Left cardiac atrium (tissue), 4 donors: ENCODE results near the gene AQR. TPM values are rescaled to one million over a fixed set of nuclear protein-coding genes. Genes with fewer than 3 reads are reported as not detected.

ENCODE experiments used
- ATAC-seq, 2 donors: fragments of 200-7000 bp; cut with Tn5 transposase; one replicate each; pipeline ENCODE4 v1.9.1; 2020; ENCODE audit warnings: mild to moderate bottlenecking in 2 of 2, moderate library complexity in 2 of 2
- DNase-seq: peaks from one replicate; pipeline ENCODE4 v3.0.0-alpha.2; 2020
- intact Hi-C, 2 donors: fragments of 100-400 bp; cut with DNase I; formaldehyde crosslinking; loops; one replicate each; pipeline versions ENCODE4 v1.14.1 to v1.15.1; 2022 to 2023
- long read RNA-seq: library from polyadenylated mRNA; unstranded; transcript quantifications from one replicate; pipeline ENCODE4 v2.0.0, GENCODE V29; 2021
- total RNA-seq, 2 donors: library from RNA; stranded (reverse); fragmentation: NEBNext Ultra II Directional; extraction: Animal tissue kit (Norgen Biotek cat#: 25700); gene quantifications; one replicate each; pipeline ENCODE4 v1.2.1, GENCODE V29; 2021
- donor health status: DM: no; HTN: yes; CAD: no.
- donor health status: DM: no; HTN: yes; CAD: no; lungs with severe emphysema.
- donor health status: DM: yes; HTN: yes; CAD: no.
- donor health status: Dilated cardiomyopathy.

Gene AQR
- total RNA-seq: 10 to 100 TPM; 12.9 to 14.3 TPM
- long read RNA-seq, full-length matches to known transcripts: 3 of 10 reads
- long read RNA-seq, partial matches to known transcripts: 6 of 10 reads
- long read RNA-seq, other reads (novel, unspliced or antisense): 1 of 10 reads

DNA sequence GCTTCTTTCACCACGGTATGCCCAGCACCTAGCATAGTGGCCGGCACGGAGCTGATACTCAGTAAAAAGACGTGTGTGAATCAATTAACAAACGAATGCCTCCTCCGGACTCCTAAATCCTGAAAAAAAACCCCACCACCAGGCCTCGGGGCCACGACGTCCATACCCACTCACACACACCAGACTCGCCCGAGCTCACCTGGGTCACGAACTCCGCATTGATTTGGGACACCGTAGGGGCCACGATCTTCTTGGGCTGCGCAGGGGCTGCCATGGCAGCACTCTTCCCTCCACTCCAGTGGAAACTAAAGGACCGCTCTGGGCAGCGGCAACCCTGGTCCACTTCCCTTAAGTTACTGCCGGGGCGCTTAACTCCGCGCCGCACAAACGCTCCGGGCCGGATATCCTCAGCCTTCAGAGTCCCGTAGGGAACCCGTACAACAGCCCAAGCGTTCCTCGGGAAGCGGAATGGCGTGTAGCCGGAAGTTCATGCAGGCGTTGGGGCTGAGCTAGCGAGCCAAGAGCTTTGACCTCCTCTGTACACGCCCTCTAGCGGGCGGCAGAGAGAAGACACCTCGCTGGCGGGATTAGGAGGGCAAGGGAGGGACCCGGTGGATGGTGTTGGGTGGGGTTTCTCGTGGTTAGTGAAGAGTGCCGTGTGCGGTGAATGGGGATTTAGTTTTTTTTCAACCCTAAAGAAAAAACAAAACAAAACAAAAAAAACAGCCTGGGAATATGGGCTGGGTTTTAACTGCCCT lies at the start of gene AQR:
TSS of gene AQR (minus strand) at position 403 of the 758 bp plus-strand sequence. CDS start at position 274, 129 bp downstream.
- DNase-seq (peak; percentile 96), ATAC-seq (peak; percentile 100)
- intact Hi-C loops: no loop called here

DNA sequence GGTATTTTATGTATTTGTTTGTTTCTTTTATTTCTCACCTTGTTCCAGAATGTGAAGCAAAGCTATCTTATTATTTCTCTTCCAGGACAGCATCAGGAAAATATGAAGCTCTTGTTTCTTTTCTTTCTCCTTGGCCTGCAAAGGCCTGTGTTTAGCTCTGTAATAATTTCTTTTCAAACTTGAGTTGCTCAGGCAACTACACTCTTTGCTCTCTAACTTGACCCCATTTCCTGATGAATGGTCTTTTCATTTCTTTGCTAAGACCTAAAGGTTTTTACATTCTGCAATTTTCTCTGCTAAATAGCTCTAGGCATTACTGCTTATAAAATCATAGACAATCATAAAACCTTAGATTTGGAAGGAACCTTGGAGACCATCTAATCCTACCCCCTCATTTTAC lies 44.7 kb upstream of the AQR start:
- ATAC-seq (no peak), DNase-seq (no peak)
- intact Hi-C loops: no loop called here

DNA sequence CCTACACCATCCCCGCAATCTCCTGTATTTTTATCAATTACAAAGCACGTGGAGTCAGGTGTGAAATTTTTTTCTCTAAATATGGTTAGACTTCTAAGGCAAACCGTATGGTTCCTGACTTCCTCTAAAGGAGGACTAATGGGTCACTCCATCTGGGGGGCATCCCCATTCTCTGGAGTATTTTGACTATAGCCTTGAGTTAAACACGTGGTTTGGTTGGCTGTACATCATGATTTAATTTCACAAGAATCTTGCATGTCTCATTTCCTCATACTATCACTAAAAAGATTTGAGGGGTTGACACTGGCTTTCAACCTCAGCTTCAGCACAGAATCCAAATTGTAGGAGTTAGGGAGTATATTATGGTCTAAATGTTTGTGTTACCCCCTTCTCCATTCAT lies 43.8 kb upstream of the AQR start:
- intact Hi-C loops: no loop called here
- no peak for DNase-seq
- no peak for ATAC-seq

DNA sequence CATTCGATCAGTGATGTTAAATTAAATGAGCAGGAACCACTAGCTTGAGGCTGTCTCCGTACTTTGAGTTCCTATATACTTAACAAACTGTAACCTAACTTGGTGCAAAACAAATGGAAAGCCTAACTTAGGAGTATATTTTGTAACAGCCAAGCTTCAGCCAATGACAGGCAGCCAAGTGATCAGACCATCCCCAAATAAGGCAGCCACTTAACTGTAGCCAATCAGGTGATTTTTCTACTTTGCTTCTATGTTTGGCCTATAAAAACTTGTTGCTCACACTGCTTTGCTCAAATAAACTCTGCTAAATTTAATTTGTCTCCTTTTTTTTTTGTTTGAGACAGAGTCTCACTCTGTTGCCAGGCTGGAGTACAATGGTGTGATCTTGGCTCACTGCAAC lies 37.9 kb upstream of the AQR start:
- intact Hi-C loops: no loop called here
- no peak for DNase-seq
- ATAC-seq: no peak

DNA sequence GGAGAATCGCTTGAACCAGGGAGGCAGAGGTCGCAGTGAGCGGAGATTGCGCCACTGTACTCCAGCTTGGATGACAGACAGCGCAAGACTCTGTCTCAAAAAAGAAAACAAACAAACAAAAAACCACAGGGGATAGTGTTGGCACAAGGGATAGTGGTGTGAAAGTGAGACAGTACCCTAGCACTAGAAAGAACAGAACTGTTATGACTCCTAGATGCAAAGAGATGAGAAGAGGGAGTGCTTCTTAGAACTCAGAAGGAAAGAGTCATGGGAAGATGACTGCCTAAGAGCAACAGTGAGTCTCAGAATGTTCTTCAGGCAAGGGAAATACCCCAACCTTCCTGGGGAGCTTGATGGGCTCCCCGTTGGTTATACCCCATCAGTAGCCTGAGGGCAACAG lies 36.4 kb upstream of the AQR start:
- no peak for ATAC-seq
- intact Hi-C loops: no loop called here
- DNase-seq: no peak

DNA sequence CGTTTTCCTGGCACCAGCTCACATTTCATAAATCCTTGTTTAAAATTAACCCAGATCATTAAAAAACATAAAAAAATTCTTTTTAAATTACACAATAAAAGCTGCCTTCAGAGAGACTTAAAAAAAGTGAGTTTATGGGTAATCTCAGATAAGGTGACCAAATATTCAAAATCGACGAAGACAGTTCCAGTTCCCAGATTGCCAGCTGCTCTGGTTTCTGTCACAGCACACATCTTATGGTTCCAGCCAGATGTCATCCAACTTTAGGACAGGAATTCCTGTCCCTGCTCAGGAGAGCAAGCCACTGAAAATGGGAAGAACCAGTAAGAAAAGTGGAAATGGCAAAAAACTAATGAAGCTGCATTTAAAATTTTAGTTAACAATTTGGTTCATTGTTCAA lies 34.4 kb upstream of the AQR start:
- DNase-seq (no peak), ATAC-seq (peak; percentile 70 to 80)
- intact Hi-C loops: no loop called here

DNA sequence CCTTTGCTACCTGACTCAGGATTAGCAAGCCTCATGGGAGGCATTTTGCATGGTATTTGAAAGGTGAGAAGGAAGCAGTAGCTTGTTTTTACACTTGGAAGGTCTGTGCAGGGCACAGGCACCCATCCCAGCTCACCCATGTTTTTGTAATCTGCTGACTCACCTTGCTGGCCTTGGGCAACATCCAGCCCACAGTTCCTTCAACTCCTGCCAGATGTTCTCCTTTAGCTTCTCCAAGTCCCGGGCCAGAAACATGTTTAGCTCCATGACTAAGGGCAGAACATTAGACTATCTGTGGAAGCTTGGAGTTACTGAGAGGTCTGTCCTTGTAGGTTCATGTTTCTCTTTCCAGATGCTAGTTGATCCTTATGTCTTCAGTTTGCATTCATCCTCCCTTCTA lies 31.0 kb upstream of the AQR start:
- intact Hi-C loops: no loop called here
- DNase-seq (no peak), ATAC-seq (peak in 1 of 2 donors; percentile 84)

DNA sequence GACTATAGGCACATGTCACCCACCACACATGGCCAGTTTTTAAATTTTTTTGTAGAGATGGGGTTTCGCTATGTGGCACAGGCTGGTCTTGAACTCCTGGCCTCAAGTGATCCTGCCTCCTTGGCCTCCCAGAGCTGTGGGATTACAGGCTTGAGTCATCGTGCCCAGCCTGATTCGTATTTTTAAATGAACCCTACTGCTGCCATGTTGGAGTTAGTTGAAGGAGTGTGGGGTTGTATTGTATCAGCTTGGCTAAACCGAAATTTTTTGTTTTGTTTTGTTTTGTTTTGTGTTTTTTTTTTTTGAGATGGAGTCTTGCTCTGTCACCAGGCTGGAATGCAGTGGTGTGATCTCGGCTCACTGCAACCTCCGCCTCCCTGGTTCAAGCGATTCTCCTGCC lies 30.4 kb upstream of the AQR start:
- ATAC-seq: no peak
- intact Hi-C loops: no loop called here

DNA sequence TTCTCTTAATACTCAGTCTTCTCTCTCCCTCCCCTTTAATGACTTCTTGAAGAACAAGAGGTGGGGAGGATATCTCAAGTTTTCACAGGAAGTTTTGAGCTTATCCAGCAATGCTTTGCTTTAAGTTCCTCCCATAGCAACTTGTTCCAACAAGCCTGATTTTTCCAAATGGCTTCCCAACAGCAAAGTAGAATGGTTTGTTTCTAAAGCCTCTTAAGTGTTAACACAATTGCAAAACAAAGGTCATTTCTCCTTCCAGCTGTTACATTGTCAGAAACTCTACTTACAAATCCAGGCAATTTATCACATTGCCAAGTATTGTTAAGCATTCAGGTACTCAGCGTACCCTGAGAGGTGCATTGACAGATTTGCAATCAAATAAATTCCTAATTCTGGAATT lies 25.4 kb upstream of the AQR start:
- intact Hi-C loops: no loop called here
- no peak for ATAC-seq
- no peak for DNase-seq

More for the DNA sequence above, 30.4 kb upstream of the AQR start:
- no peak for DNase-seq

DNA sequence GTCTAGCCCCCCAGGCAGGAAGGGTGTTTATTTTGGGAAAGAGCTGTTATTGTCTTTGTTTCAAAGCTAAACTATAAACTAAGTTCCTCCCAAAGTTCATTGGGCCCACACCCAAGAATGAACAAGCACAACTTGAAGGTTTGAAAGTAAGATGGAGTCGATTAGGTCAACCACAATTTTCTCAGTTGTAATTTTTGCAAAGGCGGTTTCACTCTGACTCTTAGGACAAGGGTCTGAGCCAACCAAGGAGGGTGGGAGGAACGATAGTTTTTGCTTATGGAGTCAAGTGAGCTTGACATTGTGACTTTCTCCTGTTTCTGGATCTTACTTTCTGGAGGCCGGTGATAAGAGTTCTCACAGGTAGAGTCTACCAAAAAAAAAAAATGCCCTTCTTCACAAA lies 24.3 kb upstream of the AQR start:
- ATAC-seq (no peak), DNase-seq (no peak)
- intact Hi-C loops: no loop called here

DNA sequence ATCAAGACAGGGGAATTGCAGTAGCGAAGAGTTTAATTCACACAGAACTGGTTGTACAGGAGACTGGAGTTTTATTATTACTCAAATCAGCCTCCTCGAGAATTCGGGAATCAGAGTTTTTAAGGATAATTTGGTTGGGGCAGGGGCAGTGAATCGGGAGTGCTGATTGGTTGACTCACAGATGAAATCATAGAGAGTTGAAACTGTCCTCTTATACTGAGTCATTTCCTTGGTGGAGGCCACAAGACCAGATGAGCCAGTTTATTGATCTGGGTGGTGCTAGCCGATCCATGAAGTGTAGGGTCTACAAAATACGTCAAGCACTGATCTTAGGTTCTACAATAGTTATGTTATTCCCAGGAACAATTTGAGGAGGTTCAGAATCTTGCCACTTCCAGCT lies 23.9 kb upstream of the AQR start:
- intact Hi-C loops: no loop called here
- ATAC-seq (no peak), DNase-seq (no peak)

DNA sequence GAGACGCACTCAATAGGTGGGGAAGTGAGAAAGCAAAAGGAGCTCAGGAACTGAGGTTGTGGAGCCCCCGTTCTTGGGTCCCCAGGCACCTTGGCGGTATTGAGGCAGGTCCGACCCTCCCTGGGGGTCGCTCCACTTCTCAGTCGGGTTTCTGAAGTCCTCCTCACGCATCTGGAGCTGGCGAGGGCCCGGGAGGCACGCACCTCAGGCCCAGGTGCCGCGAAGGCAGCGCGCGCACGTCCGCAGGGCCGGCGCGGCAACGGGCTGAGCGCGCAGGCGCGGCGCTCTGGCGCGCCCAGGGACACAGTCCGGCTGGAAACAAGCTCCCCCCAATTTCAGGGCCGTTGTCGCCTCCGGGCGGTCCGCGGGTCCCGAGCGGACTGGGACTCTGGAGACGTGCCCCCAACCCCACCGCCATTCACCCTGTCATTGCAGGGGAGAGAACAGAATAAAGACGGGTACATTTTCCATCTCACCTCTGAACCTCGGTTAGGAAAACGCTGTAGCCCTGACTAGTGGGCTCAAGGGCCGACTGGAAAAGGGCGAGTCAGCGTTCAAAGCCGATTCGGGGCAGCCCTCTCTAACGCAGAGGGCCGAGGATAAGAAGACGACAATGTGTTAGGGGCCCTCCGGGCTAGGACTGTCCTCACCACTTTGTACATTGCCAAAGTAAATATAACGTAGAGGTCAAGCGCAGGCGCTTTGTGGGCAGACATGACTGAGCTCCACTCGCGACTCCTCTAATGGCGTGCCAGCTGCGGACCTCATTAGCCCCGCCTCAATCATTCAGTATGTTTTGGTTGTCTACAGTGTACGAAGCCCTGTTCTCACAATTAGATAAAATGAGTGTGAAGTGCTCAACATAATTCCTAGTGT lies 18.7 kb upstream of the AQR start, which contains the start of gene ZNF770:
TSS of gene ZNF770 (minus strand) at position 261 of the 876 bp plus-strand sequence. CDS start 4,853 bp downstream, outside the sequence.
- DNase-seq (peak; percentile 78), ATAC-seq (peak; percentile 93 to 94)
- intact Hi-C loops: no loop called here

DNA sequence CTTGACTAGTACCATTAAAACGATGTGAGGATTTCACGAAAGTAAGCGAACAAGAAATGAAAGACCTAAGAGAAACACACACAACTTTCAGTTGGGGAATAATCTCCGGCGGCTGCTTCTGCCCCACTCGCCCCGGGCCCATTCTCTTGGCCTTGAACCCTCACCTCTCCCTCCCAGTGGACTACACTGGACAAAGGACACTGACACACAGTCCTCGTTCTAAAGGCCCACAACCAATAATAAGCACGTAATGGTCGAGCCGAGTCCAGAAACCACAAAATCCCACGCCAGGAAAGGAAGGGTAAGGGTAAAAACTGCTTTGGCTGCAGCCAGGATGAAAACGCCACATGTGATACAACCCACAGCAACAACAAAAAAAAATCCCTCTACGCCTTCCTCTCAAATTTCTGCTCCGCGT lies 18.1 kb upstream of the AQR start:
- intact Hi-C loops: no loop called here
- ATAC-seq (peak; percentile 6 to 14), DNase-seq (no peak)

DNA sequence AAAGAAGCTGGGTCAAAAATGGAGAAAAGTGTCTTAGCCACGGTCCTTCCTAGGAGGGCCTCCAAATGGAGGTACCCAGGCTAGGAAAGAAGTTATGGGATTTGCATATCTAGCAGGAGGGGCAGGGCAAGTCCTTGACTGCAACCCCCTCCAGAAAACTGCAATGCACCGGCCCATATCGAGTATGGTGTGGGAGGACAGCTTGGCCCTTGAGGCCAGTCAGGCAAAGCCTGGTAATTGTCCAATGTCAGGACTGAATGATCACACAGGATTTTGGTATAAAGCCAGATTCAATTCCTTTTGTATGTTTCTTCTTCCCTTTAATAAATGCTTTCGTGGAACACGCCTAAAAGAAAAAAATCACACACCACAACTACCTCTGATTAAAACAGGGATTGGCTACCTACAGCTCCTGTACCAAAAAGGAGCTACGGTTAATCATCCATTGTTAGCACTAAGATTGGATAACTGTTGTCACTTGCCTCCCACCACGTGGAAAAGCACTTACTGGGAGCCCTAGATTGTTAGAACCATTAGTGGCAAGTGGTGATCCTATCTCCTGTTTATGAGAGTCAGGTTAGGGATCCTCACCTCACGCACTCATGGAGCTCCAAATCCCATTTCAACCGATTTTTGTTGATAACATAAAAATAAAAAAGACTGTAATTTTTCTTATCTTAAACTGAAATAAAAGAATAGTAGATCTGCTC lies 17.4 kb upstream of the AQR start:
- no peak for ATAC-seq
- DNase-seq: no peak
- intact Hi-C loops: no loop called here

DNA sequence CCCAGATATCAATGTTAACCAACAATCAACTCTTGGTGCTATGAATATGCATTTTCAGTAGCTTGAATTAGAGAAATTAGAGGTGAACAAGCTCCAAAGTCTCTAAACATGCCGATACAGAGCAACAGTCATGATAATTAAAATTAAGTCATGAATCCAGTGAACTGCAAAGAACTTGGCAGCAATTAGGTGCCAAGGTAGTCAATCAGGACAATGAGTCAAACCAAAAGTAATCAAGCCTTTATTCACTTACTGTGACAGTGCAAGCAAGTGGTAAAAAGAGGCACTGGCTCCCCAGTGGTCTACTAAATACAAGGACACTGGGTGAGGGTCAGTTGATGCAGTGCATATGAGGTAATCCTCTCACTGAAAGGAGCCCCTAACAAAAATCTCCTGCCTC lies 16.8 kb upstream of the AQR start:
- DNase-seq (no peak), ATAC-seq (no peak)
- intact Hi-C loops: no loop called here

DNA sequence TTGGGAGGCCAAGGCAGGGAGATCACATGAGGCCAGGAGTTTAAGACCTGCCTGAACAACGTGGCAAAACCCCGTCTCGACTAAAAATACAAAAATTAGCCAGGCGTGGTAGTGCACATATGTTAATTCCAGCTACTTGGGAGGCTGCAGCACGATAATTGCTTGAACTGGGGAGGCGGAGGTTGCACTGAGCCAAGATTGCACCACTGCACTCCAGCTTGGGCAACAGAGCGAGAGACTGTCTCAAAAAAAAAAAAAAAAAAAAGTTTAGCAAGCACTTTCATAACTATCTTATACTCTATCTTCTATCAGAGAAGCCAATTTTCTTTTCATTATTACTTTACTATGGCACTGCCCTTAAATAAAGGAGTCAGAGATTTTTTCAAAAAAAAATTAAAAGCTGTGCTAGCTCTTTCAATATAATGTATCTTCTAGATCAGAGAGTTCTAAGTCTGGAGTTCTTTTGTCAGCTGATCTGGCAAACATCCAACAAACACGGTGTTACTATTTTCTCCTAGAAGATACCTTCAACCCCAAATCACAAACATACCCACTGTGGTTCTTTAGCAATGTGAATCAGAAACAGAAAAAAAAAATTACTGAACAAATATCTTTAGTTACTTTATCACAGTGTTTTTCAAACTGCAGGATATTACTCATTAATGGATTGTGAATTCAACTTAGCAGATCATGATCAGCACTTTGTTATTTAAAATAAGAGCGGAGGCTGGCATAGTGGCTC lies 15.5 kb upstream of the AQR start:
- no peak for ATAC-seq
- intact Hi-C loops: no loop called here
- peak; percentile 33 for DNase-seq

DNA sequence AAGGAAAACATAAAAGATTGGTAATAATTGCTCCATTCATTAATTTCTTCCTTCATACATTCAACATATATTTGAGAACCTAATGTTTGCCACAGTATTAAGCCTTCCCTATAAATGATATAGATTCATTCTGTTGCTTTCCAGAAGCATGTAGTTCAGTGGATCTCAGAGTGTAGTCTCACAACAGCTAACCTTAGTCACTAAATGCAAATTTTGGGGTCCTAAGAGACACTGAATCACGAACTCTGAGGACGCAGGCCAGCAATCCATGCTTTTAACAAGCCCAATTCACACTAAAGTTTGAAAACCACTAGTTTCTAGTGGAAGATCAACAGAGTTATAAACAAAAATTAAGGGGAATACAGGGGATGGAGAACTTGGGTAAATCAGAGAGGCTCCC lies 7.2 kb upstream of the AQR start:
- ATAC-seq (no peak), DNase-seq (no peak)
- intact Hi-C loops: no loop called here

DNA sequence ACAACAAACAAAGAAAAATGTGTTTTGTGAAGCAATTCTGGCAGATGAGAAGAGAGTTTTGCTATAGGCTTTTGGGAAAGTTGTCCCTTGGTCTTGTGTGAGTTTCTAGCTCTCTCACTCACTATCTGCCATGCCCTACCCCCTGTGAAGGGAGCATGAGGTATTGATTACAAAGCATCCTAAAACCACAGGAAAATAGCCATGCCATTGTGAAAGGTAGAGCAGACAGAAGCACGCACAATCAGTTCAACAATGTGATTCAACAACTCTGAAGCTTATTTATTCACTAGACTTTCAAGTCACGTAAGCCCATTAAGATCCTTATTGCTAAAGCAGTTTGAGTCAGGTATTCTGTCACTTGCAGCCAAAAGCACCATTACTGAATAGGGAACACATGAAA lies 6.5 kb upstream of the AQR start:
- intact Hi-C loops: no loop called here
- ATAC-seq (no peak), DNase-seq (no peak)

DNA sequence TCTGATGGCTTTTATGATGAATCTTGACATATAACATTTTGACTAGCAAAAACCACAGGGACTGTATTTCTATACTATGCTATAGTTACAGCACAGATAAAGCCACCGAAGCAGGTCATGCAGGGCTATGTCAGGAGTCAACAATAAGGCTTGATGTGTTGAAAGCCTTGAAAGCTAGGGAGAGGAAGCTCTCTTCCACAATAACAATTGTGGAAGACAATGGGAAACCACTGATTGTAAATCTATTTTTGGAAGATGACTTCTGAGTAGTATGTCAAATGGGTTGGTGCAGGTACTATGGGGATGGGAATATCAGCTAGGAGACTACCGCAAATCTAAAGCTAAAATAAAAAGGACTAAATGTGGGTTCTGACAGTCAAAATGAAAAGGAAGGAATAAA lies 4.0 kb upstream of the AQR start:
- intact Hi-C loops: no loop called here
- DNase-seq: no peak

More for the DNA sequence above, 4.0 kb upstream of the AQR start:
- no peak for ATAC-seq
